ENCODE results near the gene CAND2. TPM values are rescaled to one million over a fixed set of nuclear protein-coding genes. Genes with fewer than 3 reads are reported as not detected.

Gene CAND2
- total and polyA plus RNA-seq, 9 of the 15 experiments (the other 6 are each of a cell fraction or from before 2014, with no cell fraction given) = 0.91 to 14.9 (median 4.3) TPM

- TF ChIP-seq PCBP1 (IDR thresholded peaks at IDR 0.05; ENCODE audit: low read depth, low read length, poor library complexity, severe bottlenecking) (no peak), NR2C2 (CRISPR knock-in tag; IDR thresholded peaks at IDR 0.05) (peak; percentile 91), NR2C2 (tag; IDR thresholded peaks at IDR 0.05) (peak; percentile 100), POLR2AphosphoS2 (IDR thresholded peaks at IDR 0.05; ENCODE audit: low read length) (no peak), FOXJ3 (CRISPR knock-in tag; IDR thresholded peaks at IDR 0.05) (no peak), ZNF830 (CRISPR knock-in tag; IDR thresholded peaks at IDR 0.05) (no peak), GABPA (tag; conservative IDR thresholded peaks at IDR 0.05; ENCODE audit: low read depth) (peak; percentile 99), ZNF24 (IDR thresholded peaks at IDR 0.05) (peak; percentile 50; the same call in 1 of the 2 replicates), MEF2D (tag; conservative IDR thresholded peaks at IDR 0.05; ENCODE audit: low read depth) (no peak), HDGF (IDR thresholded peaks at IDR 0.05) (no peak), ZNF707 (CRISPR knock-in tag; conservative IDR thresholded peaks at IDR 0.05) (0 out of 2 replicates have a peak, but pooled peaks have one; percentile 12), ZNF778 (CRISPR knock-in tag; IDR thresholded peaks at IDR 0.05) (no peak), NONO (IDR thresholded peaks at IDR 0.05; ENCODE audit: low read depth in 2 of 2, low read length in 1 of 2) (no peak), ARNT (IDR thresholded peaks at IDR 0.05) (peak; percentile 95 to 99), PHF20 (IDR thresholded peaks at IDR 0.05; ENCODE audit: partially characterized antibody) (peak; percentile 87), E2F3 (CRISPR knock-in tag; IDR thresholded peaks at IDR 0.05) (no peak), SRSF1 (IDR thresholded peaks at IDR 0.05; ENCODE audit: low read depth, low read length) (peak; percentile 41; the same call in 1 of the 2 replicates), HDAC8 (tag; IDR thresholded peaks at IDR 0.05) (no peak), DNMT1 (IDR thresholded peaks at IDR 0.05) (peak; percentile 65; the same call in 1 of the 2 replicates)
- TF ChIP-seq, protein P1, sequence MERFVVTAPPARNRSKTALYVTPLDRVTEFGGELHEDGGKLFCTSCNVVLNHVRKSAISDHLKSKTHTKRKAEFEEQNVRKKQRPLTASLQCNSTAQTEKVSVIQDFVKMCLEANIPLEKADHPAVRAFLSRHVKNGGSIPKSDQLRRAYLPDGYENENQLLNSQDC (CRISPR knock-in tag; IDR thresholded peaks at IDR 0.05) = 0 out of 2 replicates have a peak, but pooled peaks have one; percentile 0
- TF ChIP-seq, protein P2, sequence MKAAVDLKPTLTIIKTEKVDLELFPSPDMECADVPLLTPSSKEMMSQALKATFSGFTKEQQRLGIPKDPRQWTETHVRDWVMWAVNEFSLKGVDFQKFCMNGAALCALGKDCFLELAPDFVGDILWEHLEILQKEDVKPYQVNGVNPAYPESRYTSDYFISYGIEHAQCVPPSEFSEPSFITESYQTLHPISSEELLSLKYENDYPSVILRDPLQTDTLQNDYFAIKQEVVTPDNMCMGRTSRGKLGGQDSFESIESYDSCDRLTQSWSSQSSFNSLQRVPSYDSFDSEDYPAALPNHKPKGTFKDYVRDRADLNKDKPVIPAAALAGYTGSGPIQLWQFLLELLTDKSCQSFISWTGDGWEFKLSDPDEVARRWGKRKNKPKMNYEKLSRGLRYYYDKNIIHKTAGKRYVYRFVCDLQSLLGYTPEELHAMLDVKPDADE (conservative IDR thresholded peaks at IDR 0.05; ENCODE audit: control insufficient read depth, low read depth, low read length) = peak; percentile 91
- TF ChIP-seq, protein P3, sequence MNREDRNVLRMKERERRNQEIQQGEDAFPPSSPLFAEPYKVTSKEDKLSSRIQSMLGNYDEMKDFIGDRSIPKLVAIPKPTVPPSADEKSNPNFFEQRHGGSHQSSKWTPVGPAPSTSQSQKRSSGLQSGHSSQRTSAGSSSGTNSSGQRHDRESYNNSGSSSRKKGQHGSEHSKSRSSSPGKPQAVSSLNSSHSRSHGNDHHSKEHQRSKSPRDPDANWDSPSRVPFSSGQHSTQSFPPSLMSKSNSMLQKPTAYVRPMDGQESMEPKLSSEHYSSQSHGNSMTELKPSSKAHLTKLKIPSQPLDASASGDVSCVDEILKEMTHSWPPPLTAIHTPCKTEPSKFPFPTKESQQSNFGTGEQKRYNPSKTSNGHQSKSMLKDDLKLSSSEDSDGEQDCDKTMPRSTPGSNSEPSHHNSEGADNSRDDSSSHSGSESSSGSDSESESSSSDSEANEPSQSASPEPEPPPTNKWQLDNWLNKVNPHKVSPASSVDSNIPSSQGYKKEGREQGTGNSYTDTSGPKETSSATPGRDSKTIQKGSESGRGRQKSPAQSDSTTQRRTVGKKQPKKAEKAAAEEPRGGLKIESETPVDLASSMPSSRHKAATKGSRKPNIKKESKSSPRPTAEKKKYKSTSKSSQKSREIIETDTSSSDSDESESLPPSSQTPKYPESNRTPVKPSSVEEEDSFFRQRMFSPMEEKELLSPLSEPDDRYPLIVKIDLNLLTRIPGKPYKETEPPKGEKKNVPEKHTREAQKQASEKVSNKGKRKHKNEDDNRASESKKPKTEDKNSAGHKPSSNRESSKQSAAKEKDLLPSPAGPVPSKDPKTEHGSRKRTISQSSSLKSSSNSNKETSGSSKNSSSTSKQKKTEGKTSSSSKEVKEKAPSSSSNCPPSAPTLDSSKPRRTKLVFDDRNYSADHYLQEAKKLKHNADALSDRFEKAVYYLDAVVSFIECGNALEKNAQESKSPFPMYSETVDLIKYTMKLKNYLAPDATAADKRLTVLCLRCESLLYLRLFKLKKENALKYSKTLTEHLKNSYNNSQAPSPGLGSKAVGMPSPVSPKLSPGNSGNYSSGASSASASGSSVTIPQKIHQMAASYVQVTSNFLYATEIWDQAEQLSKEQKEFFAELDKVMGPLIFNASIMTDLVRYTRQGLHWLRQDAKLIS (CRISPR knock-in tag; IDR thresholded peaks at IDR 0.05) = peak; percentile 93
- TF ChIP-seq, protein P4, sequence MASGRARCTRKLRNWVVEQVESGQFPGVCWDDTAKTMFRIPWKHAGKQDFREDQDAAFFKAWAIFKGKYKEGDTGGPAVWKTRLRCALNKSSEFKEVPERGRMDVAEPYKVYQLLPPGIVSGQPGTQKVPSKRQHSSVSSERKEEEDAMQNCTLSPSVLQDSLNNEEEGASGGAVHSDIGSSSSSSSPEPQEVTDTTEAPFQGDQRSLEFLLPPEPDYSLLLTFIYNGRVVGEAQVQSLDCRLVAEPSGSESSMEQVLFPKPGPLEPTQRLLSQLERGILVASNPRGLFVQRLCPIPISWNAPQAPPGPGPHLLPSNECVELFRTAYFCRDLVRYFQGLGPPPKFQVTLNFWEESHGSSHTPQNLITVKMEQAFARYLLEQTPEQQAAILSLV (tag; IDR thresholded peaks at IDR 0.05) = no peak
Observed at GRCh38 chr3:12841149-12841969, 44.9 kb downstream of the CAND2 start, which contains the start of gene RPL32 (continued).

Measured in K562 (cell line).